ENCODE measurements around the gene C3AR1.
"Not testable (repeated sequence)": the region's sequence is repeated elsewhere in the genome, so short reads cannot be mapped to it uniquely, and the experiment has no call there.

Gene C3AR1

GRCh38 chr12:8088574-8088973 is 22.4 kb upstream of the C3AR1 start:
- H3K4me3 ChIP-seq (ENCODE audit: control insufficient read depth, low read depth, low read length) = no peak overlapping the region
- DNase-seq (ENCODE audit: low read depth) = no peak
- no peak for TF ChIP-seq CTCF (IDR thresholded peaks at IDR 0.05; ENCODE audit: control insufficient read depth, insufficient read depth, low read depth, low read length, missing control alignments)

- no peak for TF ChIP-seq CTCF (IDR thresholded peaks at IDR 0.05; ENCODE audit: control insufficient read depth, insufficient read depth, low read depth, low read length, missing control alignments)
- no peak for DNase-seq (ENCODE audit: low read depth)
- H3K4me3 ChIP-seq (ENCODE audit: control insufficient read depth, low read depth, low read length) = no peak overlapping the region
Observed at GRCh38 chr12:8087666-8088065, 21.5 kb upstream of the C3AR1 start.

- not testable (repeated sequence) for H3K4me3 ChIP-seq (ENCODE audit: control insufficient read depth, low read depth, low read length)
Observed at GRCh38 chr12:8084351-8084750, 18.2 kb upstream of the C3AR1 start.

GRCh38 chr12:8082808-8083100 is 16.6 kb upstream of the C3AR1 start:
- no peak for DNase-seq (ENCODE audit: low read depth)
- H3K4me3 ChIP-seq (ENCODE audit: control insufficient read depth, low read depth, low read length) = peak overlapping the region; percentile 90

More at GRCh38 chr12:8084351-8084750, 18.2 kb upstream of the C3AR1 start:
- DNase-seq (ENCODE audit: low read depth) = not testable (repeated sequence)

GRCh38 chr12:8081251-8081920 is 15.2 kb upstream of the C3AR1 start:
- peak overlapping the region; percentile 90 for H3K4me3 ChIP-seq (ENCODE audit: control insufficient read depth, low read depth, low read length)
- TF ChIP-seq CTCF (IDR thresholded peaks at IDR 0.05; ENCODE audit: control insufficient read depth, insufficient read depth, low read depth, low read length, missing control alignments) = no peak
- no peak for DNase-seq (ENCODE audit: low read depth)

More at GRCh38 chr12:8082808-8083100, 16.6 kb upstream of the C3AR1 start:
- TF ChIP-seq CTCF (IDR thresholded peaks at IDR 0.05; ENCODE audit: control insufficient read depth, insufficient read depth, low read depth, low read length, missing control alignments) = no peak

- H3K4me3 ChIP-seq (ENCODE audit: control insufficient read depth, low read depth, low read length) = no peak overlapping the region
- TF ChIP-seq CTCF (IDR thresholded peaks at IDR 0.05; ENCODE audit: control insufficient read depth, insufficient read depth, low read depth, low read length, missing control alignments) = no peak
- DNase-seq (ENCODE audit: low read depth) = no peak
Observed at GRCh38 chr12:8080120-8080519, 14.0 kb upstream of the C3AR1 start.

GRCh38 chr12:8078916-8079315 is 12.8 kb upstream of the C3AR1 start:
- H3K4me3 ChIP-seq (ENCODE audit: control insufficient read depth, low read depth, low read length) = no peak overlapping the region
- TF ChIP-seq CTCF (IDR thresholded peaks at IDR 0.05; ENCODE audit: control insufficient read depth, insufficient read depth, low read depth, low read length, missing control alignments) = no peak
- DNase-seq (ENCODE audit: low read depth) = no peak

All from AG09309 (cell line).